NAMALWA (cell line): ENCODE results near the gene KIAA1586.
"Not testable (repeated sequence)": the region's sequence is repeated elsewhere in the genome, so short reads cannot be mapped to it uniquely, and the experiment has no call there.

Source experiments
- DNase-seq: peaks from one replicate; pipeline ENCODE4 v3.0.0-alpha.2; 2015; ENCODE audit warnings: low spot score

Gene KIAA1586

GRCh38 chr6:57047257-57047585 lies 728 bp downstream of the KIAA1586 start:
- DNase-seq = not testable (repeated sequence)

- peak; percentile 8 for DNase-seq
Observed at GRCh38 chr6:57047859-57048258, 1.4 kb downstream of the KIAA1586 start.

DNA sequence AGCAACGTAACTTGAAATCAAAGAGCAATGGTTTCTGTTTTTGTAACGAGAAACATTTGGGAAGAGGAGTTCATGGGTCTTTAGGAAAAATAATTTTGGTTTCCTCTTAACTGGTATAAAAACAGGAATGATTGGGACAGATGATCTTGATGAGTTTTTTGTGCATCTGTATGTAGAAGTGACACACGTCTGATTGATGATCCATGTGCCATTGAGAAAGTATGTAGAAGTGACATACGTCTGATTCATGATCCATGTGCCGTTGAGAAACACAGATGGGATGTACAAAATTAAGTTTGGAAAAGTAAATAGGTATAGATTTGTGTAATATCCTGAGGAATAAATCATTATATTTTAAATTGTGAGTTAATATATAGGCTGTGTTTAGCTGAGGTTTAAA lies 2.1 kb downstream of the KIAA1586 start:
- DNase-seq = no peak

GRCh38 chr6:57063847-57064246 lies 17.4 kb downstream of the KIAA1586 start:
- DNase-seq = no peak

GRCh38 chr6:57064809-57065208 lies 18.3 kb downstream of the KIAA1586 start:
- DNase-seq = no peak

- DNase-seq = no peak
Observed at GRCh38 chr6:57068061-57068460, 21.6 kb downstream of the KIAA1586 start.

DNA sequence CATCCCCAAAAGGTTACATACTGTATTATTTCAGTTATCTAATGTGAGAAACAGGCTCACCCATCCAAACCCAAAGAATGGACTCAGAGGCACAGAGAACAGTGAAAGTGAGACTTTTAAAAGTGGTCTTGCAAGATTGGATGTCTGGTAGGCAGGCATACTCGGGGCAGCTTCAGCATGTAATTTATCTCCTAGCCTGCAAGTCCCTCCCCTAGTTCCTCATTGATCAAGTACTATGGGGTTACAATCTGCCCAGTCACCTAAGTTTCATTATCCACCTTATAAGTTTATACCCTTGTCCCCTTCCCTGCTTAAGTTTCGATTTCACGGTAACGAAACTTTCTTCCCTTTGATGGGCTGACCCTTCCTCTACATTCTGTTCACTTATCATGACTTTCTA lies 22.7 kb downstream of the KIAA1586 start:
- DNase-seq = no peak

GRCh38 chr6:57069920-57070331 lies 23.4 kb downstream of the KIAA1586 start:
- DNase-seq = no peak

- no peak for DNase-seq
Observed at GRCh38 chr6:57072108-57072507, 25.6 kb downstream of the KIAA1586 start.

DNA sequence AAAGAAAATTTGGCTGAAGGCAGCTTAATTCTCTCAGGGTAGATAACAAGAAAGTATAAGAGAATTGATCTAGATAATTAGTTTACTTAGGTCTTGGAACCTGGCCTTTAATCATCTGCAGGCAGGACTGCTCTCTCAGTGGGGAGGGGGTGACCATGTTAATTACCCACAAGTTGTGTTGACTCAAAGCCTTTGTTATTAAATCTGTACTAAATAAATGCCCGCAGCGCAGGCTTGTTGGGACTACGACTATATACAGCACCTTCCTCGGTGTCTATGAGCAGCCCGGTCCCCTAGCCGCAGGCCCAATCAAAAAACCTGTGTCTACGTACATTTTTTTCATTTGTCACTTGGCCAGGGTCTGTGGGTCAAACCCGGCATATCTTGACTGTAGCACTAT lies 27.9 kb downstream of the KIAA1586 start:
- DNase-seq = no peak

- peak; percentile 15 for DNase-seq
Observed at GRCh38 chr6:57075092-57075491, 28.6 kb downstream of the KIAA1586 start.

GRCh38 chr6:57078531-57079207 lies 32.2 kb downstream of the KIAA1586 start:
- no peak for DNase-seq

DNA sequence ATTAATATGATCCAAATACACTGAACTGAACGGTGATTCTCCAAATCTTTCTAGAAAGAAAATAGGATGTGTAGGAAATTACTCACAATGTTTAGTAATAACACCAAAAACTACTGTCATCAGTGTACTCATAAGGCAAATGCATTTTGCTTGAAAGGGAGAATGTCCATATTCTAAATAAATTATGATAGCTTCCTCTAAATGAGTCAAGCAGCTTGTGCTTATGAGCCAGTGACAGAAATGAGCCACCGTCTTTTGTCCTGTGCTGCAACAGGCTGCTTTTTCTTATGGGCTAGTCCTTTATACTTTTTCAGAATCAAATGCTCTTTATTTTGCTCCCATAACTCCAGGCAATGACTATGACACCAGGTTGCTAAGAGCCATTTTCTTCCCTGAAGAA lies 39.0 kb downstream of the KIAA1586 start:
- DNase-seq = no peak

- DNase-seq = no peak
Observed at GRCh38 chr6:57086843-57087242, 40.4 kb downstream of the KIAA1586 start.

- no peak for DNase-seq
Observed at GRCh38 chr6:57087916-57088315, 41.4 kb downstream of the KIAA1586 start.

DNA sequence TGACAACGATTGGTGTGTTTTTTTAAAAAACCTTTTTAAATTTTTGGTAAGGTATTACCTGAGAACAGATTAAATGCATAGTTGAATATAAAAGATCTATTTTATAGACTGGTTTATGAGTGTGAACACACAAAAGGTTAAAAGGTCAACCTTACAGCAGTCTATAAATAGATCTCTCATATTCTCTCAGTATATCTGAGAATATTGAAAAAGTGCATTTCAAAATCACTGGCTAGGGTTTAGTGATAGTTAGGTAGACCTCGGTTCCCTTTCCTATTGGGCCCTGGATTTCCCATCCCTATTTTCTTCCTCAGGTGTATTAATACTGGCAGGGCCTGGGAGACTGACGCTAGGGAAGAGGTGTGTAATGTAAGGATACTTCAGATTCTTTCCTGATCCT lies 42.8 kb downstream of the KIAA1586 start:
- no peak for DNase-seq

GRCh38 chr6:57089687-57090457 lies 43.4 kb downstream of the KIAA1586 start, which contains the start of gene ZNF451:
Gene ZNF451, plus strand, starts transcription at chr6:57090188. Its CDS starts 66 bp downstream, at chr6:57090254.
- DNase-seq = peak; percentile 98

GRCh38 chr6:57090458-57091067 lies 44.1 kb downstream of the KIAA1586 start:
- not testable (repeated sequence) for DNase-seq

DNA sequence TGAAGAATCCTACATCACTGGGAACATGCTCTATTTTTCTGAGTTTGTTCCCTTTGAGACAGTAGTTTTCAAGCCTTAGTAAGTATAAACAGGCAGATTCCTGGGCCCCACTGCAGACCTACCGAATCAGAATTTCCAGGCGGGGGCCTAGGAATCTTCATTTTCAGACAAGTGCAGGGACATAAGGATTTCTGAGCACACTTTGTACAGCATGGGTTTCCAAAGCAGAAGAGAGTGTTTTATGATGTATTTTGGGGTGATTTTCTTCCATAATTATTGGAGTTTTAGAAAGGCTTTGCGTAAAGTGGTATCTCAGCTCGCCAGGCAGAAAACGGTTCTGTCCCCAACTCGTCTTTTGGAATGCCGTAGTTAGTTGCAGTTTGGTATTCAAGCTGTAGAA lies 44.9 kb downstream of the KIAA1586 start:
- DNase-seq = not testable (repeated sequence)

DNA sequence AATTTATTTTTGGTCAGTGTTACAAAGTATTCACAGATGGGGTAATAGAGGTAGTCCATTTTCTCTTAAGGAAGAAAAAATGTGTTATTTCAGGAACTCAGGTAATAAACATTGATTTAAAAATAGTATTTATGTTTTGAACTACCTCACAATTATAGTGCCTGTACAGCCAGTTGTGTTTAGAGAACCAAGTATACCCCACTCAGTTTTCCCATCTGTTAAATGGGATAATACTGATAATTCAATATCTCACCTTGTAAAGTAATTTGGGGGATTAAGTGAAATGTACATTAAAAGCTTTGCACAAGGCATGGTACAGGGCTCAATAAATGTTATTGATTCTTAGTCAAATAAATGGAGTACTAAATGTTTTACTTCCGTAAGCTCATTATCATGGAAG lies 48.2 kb downstream of the KIAA1586 start:
- no peak for DNase-seq

GRCh38 chr6:57097596-57097995 lies 51.1 kb downstream of the KIAA1586 start:
- DNase-seq = no peak

DNA sequence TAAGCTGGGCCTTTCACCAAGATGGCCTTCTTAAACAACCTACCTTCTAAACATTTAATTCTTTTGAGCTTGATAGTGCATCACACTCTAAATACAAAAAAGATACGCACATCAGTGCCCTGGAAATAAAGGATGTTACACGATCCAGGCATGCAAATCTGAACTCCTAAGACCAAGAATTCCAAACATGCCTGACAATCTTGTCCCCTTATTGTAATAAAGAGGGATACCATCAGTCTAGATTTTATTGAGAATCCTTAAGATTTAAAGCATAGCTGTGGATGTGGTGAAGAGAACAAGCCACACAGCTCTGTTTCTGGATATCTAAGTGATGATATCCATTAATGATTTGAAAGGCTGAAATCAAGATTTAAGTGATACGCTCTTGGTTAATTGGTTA lies 56.5 kb downstream of the KIAA1586 start:
- DNase-seq = no peak

GRCh38 chr6:57104336-57104735 lies 57.8 kb downstream of the KIAA1586 start:
- no peak for DNase-seq
